Measurements from ENCODE around the gene CHURC1. TPM values are rescaled to one million over a fixed set of nuclear protein-coding genes. Genes with fewer than 3 reads are reported as not detected.

CHURC1 gene
- total and polyA plus RNA-seq, 2 of the 4 experiments (the other 2 are of a cell fraction) = 38.0 to 69.5 TPM

- POLR2A ChIA-PET (ENCODE audit: unreplicated experiment) = no interaction called here
- WGBS, 2 experiments (ENCODE audit: extremely low coverage in 2 of 2, insufficient read length in 1 of 2) = 98% methylated on average over 5 of the region's 8 CpGs; no CpG with 5 or more reads in 1 of the 2 experiments
Measured at GRCh38 chr14:64953310-64953654, 39.0 kb downstream of the CHURC1 start.

More at GRCh38 chr14:64953310-64953654, 39.0 kb downstream of the CHURC1 start:
- in situ Hi-C loops (cut with MboI; ENCODE audit: low sequenced_read_pairs) = no loop called here
- Histone ChIP-seq H2BK120ac (ENCODE audit: low read depth, low read length) (no peak overlapping the region), H3K4me2 (ENCODE audit: low read depth, low read length) (no peak overlapping the region), H4K8ac (ENCODE audit: low read depth in 2 of 2, low read length in 2 of 2) (no peak overlapping the region), H4K20me1 (ENCODE audit: insufficient read depth, low read length) (no peaks in the 10 kb centered on the region), H3K56ac (ENCODE audit: extremely low read depth, insufficient read depth, low read length) (no peak overlapping the region), H3K9ac (ENCODE audit: low read depth, low read length) (no peak overlapping the region), H2BK20ac (ENCODE audit: low read depth, low read length) (no peak overlapping the region), H3K27me3 (ENCODE audit: control insufficient read depth, insufficient read depth, low read length) (no peaks in the 10 kb centered on the region), H3K79me1 (ENCODE audit: low read depth in 1 of 2, low read length in 2 of 2) (no peaks in the 10 kb centered on the region; a peak in 1 of 4 replicates), H3K4ac (ENCODE audit: low read depth, low read length) (no peak overlapping the region), H2AK5ac (ENCODE audit: low read depth, low read length) (no peak overlapping the region), H3K23ac (ENCODE audit: low read depth, low read length) (no peak overlapping the region), H3K36me3 (ENCODE audit: control insufficient read depth, insufficient read depth, low read length) (peaks cover 4% of the 10 kb centered on the region; the same call in 1 of the 2 replicates), H2BK15ac (ENCODE audit: low read depth, low read length) (no peak overlapping the region), H3K14ac (replicated peaks; ENCODE audit: low read depth, low read length) (no peak overlapping the region), H3K9me3 (ENCODE audit: control insufficient read depth, insufficient read depth, low read length) (no peaks in the 10 kb centered on the region), H3K4me3 (ENCODE audit: insufficient read depth, low read depth, low read length) (no peak overlapping the region), H3K4me1 (ENCODE audit: control insufficient read depth, insufficient read depth, low read length) (no peaks in the 10 kb centered on the region), H2AK9ac (replicated peaks; ENCODE audit: low read depth, low read length, poor library complexity) (no peak overlapping the region), H3K27ac (ENCODE audit: insufficient read depth, low read length) (no peak overlapping the region), H2BK5ac (ENCODE audit: low read depth, low read length, poor library complexity, severe bottlenecking) (no peak overlapping the region), H2AFZ (replicated peaks; ENCODE audit: low read length, poor library complexity) (no peak overlapping the region), H4K5ac (ENCODE audit: low read depth, low read length) (no peak overlapping the region), H3K18ac (ENCODE audit: low read depth, low read length) (no peak overlapping the region), H3K9me1 (ENCODE audit: insufficient read depth, low read length) (0 out of 2 replicates have a peak, but pooled peaks cover 2% of the 10 kb centered on the region), H4K91ac (ENCODE audit: insufficient read depth, low read depth, low read length) (no peak overlapping the region)
- intact Hi-C loops (cut with micrococcal nuclease) = no loop called here
- no peak for ATAC-seq (ENCODE audit: low read depth)
- dilution Hi-C loops (cut with HindIII; ENCODE audit: low sequenced_read_pairs, unreplicated experiment) = no loop called here
- TF ChIP-seq CEBPB (IDR thresholded peaks at IDR 0.05; ENCODE audit: low read depth, low read length) = no peak
- no peak for TF ChIP-seq CHD1 (IDR thresholded peaks at IDR 0.05; ENCODE audit: low read depth, low read length)
- no peak for TF ChIP-seq FOS (IDR thresholded peaks at IDR 0.05; ENCODE audit: low read depth, low read length)
- no peak for TF ChIP-seq RAD21 (IDR thresholded peaks at IDR 0.05; ENCODE audit: low read length)
- no peak for TF ChIP-seq MXI1 (IDR thresholded peaks at IDR 0.05; ENCODE audit: borderline replicate concordance, low read depth, low read length)
- no peak for TF ChIP-seq POLR2A (IDR thresholded peaks at IDR 0.05; ENCODE audit: low read depth, low read length)
- TF ChIP-seq CTCF (conservative IDR thresholded peaks at IDR 0.05; ENCODE audit: low read depth, low read length) = no peak
- no peak for DNase-seq
- CTCF ChIA-PET = no interaction called here
- no TSS peak for BruUV-seq (replicated peaks)
